Fibroblast of pulmonary artery (primary cell): Measurements from ENCODE around the gene GPR148.

Source experiments
- DNase-seq: peaks from one replicate; pipeline ENCODE4 v3.0.0-alpha.2; 2010; ENCODE audit warnings: low read depth
- H3K4me3 ChIP-seq: replicated peaks from 2 replicates; pipeline ENCODE4 v1.5.1; 2011; ENCODE audit warnings: low read depth, mild to moderate bottlenecking, control low read depth, low read length, moderate library complexity
- TF ChIP-seq, protein P1 (sequence below): IDR thresholded peaks from 2 replicates; pipeline ENCODE4 v1.5.1; 2011; ENCODE audit warnings: mild to moderate bottlenecking, control low read depth, low read length, inconsistent platforms; ENCODE audit errors: missing control alignments

The GPR148 gene

DNA sequence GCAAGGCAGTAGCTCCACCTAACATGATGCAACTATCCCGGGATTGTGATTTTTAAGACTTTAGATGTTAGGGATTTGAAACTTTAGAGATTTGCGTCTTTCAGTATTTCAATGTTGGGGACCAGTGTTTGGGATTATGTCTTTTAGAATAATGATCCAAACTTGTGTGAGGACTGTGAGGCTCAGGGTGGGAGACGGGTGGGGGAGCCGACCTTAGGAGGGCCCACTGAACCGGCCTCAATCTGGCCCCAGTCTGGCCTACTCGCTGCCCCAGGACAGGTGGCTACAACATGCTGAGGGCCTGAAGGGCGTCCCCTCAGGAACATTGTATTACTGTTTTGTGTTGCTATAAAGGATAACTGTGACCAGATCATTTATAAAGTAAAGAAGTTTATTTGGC is 37.2 kb downstream of the GPR148 start:
- H3K4me3 ChIP-seq: no peak overlapping the region
- TF ChIP-seq, protein P1, sequence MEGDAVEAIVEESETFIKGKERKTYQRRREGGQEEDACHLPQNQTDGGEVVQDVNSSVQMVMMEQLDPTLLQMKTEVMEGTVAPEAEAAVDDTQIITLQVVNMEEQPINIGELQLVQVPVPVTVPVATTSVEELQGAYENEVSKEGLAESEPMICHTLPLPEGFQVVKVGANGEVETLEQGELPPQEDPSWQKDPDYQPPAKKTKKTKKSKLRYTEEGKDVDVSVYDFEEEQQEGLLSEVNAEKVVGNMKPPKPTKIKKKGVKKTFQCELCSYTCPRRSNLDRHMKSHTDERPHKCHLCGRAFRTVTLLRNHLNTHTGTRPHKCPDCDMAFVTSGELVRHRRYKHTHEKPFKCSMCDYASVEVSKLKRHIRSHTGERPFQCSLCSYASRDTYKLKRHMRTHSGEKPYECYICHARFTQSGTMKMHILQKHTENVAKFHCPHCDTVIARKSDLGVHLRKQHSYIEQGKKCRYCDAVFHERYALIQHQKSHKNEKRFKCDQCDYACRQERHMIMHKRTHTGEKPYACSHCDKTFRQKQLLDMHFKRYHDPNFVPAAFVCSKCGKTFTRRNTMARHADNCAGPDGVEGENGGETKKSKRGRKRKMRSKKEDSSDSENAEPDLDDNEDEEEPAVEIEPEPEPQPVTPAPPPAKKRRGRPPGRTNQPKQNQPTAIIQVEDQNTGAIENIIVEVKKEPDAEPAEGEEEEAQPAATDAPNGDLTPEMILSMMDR: no peak
- DNase-seq: no peak

DNA sequence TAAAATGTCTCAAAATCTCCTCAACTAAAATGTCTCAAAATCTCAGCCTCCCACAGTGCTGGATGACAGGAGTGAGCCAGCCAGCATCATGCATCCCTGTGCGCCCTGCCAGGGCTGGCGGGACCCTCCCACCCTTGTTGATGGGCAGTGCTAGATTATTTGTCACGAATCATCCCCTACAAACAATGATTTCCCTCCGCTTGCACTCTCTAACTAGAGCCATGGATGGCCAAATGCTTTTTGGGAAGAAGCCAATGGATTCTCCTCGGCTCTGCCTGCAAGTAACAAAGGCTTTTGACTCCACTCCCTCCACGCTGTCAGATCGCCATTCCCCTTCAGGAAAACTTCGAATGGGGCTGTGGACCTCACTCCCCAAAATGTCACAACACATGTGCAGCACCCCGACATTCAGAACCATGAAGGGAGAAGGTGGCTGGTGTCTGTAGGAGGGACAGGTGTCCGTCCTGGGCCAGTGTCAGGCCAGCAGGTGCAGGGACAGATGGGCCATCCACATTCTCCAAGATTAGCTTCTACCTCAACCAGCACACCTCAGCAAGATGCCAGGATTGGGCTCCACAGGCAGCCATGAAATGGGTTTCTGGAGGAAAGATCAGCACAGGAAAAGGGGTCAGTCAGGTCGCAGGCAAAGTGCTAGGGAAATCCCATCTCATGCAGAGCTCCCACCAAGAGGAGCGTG is 38.0 kb downstream of the GPR148 start:
- no peak for DNase-seq
- H3K4me3 ChIP-seq: no peak overlapping the region
- TF ChIP-seq, protein P1: no peak

DNA sequence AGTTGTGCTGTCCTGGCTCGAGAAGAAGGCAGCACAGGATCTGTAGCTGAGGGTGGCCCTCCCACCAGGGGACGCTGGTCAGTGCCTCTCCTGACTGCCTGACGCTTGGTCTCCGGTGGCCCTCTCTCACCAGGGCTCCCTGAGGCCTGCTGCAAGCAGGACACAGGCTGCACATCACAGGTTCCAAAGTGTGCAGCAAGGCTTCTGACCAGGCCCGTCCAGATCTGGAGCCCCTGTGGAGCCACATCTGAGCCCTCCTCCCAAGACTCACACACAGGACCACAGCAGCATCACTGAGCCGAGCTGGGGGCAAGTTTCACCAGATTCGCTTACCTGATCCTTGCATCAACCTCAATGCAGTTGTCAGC is 38.5 kb downstream of the GPR148 start:
- no peak overlapping the region for H3K4me3 ChIP-seq
- no peak for DNase-seq
- TF ChIP-seq, protein P1: no peak

DNA sequence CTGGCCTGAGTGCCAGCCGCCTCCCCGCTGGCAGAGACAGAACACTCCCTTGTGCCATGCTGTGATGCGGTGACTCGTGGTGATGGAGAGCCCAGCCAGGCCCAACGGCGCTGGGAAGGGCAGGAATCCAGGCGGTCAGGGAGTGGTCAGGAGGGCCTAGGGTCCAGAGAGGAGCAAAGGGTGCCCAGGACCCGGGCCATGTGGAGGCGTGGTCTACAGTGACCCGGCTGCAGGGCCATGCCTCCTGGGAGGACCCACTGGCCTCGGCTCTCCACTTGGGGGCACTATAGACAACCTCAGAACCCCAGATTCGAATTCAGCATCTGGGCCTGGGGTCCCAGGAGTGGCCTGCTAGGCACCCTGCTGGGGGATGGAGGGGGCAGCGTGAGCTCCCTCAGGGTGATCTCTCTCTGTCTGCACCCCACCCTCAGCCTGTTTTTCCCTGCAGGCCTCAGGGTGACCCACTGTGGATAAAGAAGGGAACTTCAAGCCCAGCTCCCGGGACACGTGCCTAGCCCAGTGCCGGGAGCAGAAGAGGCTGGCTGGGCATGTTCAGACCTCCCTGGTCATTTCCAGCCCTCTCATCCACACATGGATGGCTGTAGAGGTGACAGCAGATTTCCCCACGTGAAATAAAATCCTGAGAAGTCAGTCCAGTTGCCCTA is 39.5 kb downstream of the GPR148 start:
- TF ChIP-seq, protein P1: no peak
- H3K4me3 ChIP-seq: no peak overlapping the region

DNA sequence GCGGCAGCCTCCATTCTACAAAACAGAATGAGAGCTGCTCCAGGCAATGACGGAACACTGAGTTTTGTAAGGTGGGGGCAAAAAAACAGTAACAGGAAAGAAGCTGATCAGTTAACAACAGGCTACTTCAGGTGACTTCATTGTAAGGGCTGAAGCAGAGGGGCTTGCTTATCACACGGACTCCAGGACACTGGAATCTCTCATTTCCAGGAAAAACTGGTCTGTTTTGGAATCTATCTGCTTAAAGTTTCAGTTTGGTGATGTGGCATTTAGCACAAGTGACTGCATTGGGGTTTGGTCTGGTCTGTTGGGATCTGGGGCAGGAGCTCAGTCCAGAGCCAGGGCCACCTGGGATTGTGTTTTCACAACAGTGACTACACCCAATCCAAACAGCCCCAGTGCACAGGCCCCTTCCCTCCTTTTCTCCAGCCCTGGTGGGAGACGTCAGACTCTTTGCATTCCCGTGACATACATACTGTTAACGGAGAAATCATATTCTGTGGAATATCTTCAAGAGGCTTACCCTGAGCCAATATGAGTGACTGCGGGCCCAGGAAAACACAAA is 40.6 kb downstream of the GPR148 start:
- no peak for DNase-seq
- TF ChIP-seq, protein P1: no peak
- H3K4me3 ChIP-seq: no peak overlapping the region

More for the DNA sequence above, 39.5 kb downstream of the GPR148 start:
- no peak for DNase-seq

DNA sequence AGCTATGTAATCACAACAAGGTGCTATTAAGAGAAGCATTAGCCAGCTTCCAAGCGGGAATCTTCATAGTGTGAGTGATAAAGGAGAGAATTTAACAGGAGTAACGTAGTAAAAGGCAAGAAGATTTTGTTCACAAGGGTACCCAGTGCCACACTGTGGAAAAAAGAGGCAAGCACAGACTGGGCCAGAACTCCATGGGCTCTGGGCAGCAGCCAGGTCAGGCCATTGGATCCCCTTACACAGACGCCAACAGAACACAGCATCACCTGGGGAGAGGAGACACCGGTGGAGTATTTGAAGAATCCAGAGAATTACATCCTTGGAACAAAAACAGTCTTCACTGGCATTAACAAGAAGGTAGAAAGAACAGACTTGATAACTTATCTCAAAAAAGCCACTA is 47.7 kb downstream of the GPR148 start:
- TF ChIP-seq, protein P1: no peak
- no peak for DNase-seq

DNA sequence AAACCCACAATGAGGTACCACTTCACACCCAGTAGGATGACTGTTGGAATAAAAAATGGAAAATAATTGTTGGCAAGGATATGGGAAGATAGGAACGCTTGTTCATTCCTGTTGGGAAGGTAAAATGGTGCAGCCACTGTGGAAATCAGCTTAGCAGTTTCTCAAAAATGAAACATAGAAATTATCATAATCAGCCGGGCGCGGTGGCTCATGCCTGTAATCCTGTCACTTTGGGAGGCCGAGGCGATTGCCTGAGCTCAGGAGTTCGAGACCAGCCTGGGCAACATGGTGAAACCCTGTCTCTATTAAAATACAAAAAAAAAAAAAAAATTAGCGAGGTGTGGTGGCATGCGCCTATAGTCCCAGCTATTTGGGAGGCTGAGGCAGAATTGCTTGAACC is 49.9 kb downstream of the GPR148 start:
- DNase-seq: no peak
- H3K4me3 ChIP-seq: no peak overlapping the region
- TF ChIP-seq, protein P1: no peak

More for the DNA sequence above, 47.7 kb downstream of the GPR148 start:
- H3K4me3 ChIP-seq: no peak overlapping the region
